Renal cortex interstitium (tissue), 11 donors: ENCODE results near the gene CHRNB2. TPM values are rescaled to one million over a fixed set of nuclear protein-coding genes. Genes with fewer than 3 reads are reported as not detected.
A peak's percentile ranks its signal among the peaks of the same experiment; 100 is the strongest.

ENCODE experiments used
- DNase-seq, 11 donors: peaks; one replicate each; pipeline ENCODE4 v3.0.0-alpha.2; 2013; ENCODE audit warnings: low read depth in 9 of 11, low spot score in 4 of 11; ENCODE audit errors: extremely low read depth in 1 of 11
- polyA plus RNA-seq, 3 donors: library from polyadenylated mRNA; unstranded; fragments of 120-200 nt; gene quantifications; one replicate each; pipeline ENCODE4 v1.2.1, GENCODE V29; 2013; ENCODE audit not compliant: insufficient read length in 3 of 3

The CHRNB2 gene
- polyA plus RNA-seq, 3 donors, result 0.41 to 0.61 (median 0.43) TPM

- DNase-seq, result no peak
Measured at GRCh38 chr1:154624746-154625643, 57.4 kb downstream of the CHRNB2 start.

- DNase-seq, result peak in 2 of 11 donors; percentile 11 to 39
Measured at GRCh38 chr1:154626456-154627256, 59.1 kb downstream of the CHRNB2 start.

- peak; percentile 78 to 93 (median 89) for DNase-seq
Measured at GRCh38 chr1:154627257-154628120, 59.9 kb downstream of the CHRNB2 start.

- no peak for DNase-seq
Measured at GRCh38 chr1:154628121-154628405, 60.5 kb downstream of the CHRNB2 start.

GRCh38 chr1:154629061-154629674 is 61.6 kb downstream of the CHRNB2 start:
- no peak for DNase-seq

Other genes starting within 250 kb of the CHRNB2 start
- gene AQP10, start 246.7 kb upstream of the CHRNB2 start, polyA plus RNA-seq, result under 1 TPM; 0.09 to 0.14 (median 0.09) TPM
- 10 to 100 TPM; 25.1 to 28.1 (median 25.7) TPM for gene ATP8B2, start 242.3 kb upstream of the CHRNB2 start, polyA plus RNA-seq
- gene IL6R, start 162.4 kb upstream of the CHRNB2 start, polyA plus RNA-seq, result 1 to 10 TPM; 6.5 to 8.2 (median 6.8) TPM
- gene TDRD10, start 65.6 kb upstream of the CHRNB2 start, polyA plus RNA-seq, result 1 to 10 TPM in 2 of 3 donors, under 1 TPM in 1; 0.93 to 2.2 (median 1.0) TPM
- gene SHE, start 65.4 kb upstream of the CHRNB2 start, polyA plus RNA-seq, result 10 to 100 TPM in 2 of 3 donors, 1 to 10 TPM in 1; 9.9 to 12.3 (median 10.4) TPM
- 100 to 1,000 TPM in 2 of 3 donors, 10 to 100 TPM in 1; 99.9 to 118 (median 116) TPM for gene UBE2Q1, start 9.1 kb upstream of the CHRNB2 start, polyA plus RNA-seq
- 100 to 1,000 TPM; 144 to 150 (median 146) TPM for gene ADAR, start 40.4 kb downstream of the CHRNB2 start, polyA plus RNA-seq